ENCODE measurements around the gene SCNN1B.

GRCh38 chr16:23362460-23363317 is 60.6 kb downstream of the SCNN1B start:
- no peak for TF ChIP-seq CTCF (IDR thresholded peaks at IDR 0.05)
- no peak for TF ChIP-seq POLR2A (IDR thresholded peaks at IDR 0.05)
- no peak for TF ChIP-seq EP300 (IDR thresholded peaks at IDR 0.05)
